Measurements from ENCODE around the gene MRPL45.

GRCh38 chr17:38345743-38346142, 48.8 kb downstream of the MRPL45 start:
- TF ChIP-seq CTCF (IDR thresholded peaks at IDR 0.05; ENCODE audit: poor library complexity, severe bottlenecking) (no peak), EZH2 (IDR thresholded peaks at IDR 0.05; ENCODE audit: borderline replicate concordance, insufficient read depth, low read length, poor library complexity, severe bottlenecking) (no peak), RAD21 (conservative IDR thresholded peaks at IDR 0.05) (no peak)

Data from neural cell (in vitro differentiated cells).